OCI-M2 (cell line): ENCODE results near the gene LPIN3.

Source experiments
- DNase-seq: peaks from one replicate; lab custom pipeline; 2025; ENCODE audit not compliant: unreplicated experiment; lab: John Stamatoyannopoulos, UW

LPIN3 gene

DNA sequence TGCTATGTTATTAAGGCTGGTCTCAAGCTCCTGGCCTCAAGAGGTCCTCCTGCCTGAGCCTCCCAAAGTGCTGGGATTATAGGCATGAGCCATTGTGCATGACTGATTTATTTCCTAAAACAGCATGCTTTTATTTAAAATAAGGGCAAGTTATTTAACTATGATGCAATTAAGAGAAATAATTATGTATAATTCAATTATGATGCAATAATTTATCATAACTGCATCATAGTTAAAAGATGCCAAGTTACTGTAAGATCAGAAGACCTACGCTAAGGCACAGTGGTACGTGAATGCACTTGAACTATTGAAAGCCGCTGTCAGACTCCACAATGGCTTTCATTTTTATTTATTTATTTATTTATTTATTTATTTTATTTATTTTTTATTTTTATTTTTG is 50.3 kb downstream of the LPIN3 start:
- DNase-seq, result no peak

GRCh38 chr20:41391587-41392001 is 51.0 kb downstream of the LPIN3 start:
- no peak for DNase-seq

GRCh38 chr20:41392295-41392694 is 51.7 kb downstream of the LPIN3 start:
- DNase-seq, result no peak

- no peak for DNase-seq
Measured at GRCh38 chr20:41392871-41393704, 52.5 kb downstream of the LPIN3 start.

GRCh38 chr20:41393705-41394066 is 53.1 kb downstream of the LPIN3 start:
- DNase-seq, result no peak

GRCh38 chr20:41394081-41394480 is 53.5 kb downstream of the LPIN3 start:
- no peak for DNase-seq

GRCh38 chr20:41394931-41395666 is 54.5 kb downstream of the LPIN3 start:
- DNase-seq, result no peak

- no peak for DNase-seq
Measured at GRCh38 chr20:41395667-41396664, 55.3 kb downstream of the LPIN3 start.

- no peak for DNase-seq
Measured at GRCh38 chr20:41398408-41398807, 57.8 kb downstream of the LPIN3 start.

GRCh38 chr20:41403604-41404003 is 63.0 kb downstream of the LPIN3 start:
- no peak for DNase-seq

- no peak for DNase-seq
Measured at GRCh38 chr20:41405436-41405835, 64.8 kb downstream of the LPIN3 start.

DNA sequence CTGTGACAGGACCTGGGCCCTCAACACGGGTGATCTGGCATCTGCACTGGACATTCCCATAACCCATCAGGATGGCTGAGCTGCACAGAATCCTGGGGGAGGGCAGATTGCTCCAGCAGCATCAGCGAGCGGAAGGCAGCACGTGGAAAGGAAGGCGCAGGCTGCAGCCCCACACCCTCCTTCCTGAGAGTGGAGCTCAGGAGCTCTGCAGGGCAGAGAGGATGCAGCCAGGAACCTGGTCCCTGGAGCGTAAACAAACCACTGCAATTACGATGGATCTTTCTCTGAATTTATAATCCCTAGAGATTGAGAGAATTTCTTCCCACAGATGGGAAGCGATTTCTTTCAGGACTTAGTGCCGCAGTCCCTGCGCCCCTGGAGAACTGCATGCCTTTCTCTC is 65.7 kb downstream of the LPIN3 start:
- DNase-seq, result no peak

DNA sequence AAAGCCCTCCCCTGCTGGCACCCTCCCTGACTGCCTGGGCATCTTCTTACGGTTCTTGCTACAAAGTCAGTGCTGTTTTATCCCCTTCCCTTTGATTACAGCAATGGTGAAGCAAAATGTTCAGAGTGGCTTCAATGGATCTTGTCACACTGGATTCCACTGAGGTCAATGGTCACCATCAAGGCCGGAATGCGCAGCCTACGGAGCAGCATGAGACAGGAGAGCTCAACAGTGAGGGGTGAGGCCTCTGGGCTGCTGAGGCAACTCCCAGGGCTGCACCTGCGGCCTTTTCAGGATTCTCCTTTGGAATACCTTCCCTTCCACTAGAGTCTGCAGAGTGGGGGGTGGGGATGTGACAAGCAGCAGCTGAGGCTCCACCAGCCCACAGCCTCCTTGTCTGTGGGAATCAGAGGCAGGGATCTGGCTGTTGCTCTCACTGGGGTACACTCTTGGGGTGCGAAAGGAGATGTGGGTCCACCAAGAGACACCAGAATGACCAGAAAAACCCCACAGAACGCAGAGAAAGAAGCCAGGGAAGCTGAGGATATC is 66.3 kb downstream of the LPIN3 start:
- no peak for DNase-seq

DNA sequence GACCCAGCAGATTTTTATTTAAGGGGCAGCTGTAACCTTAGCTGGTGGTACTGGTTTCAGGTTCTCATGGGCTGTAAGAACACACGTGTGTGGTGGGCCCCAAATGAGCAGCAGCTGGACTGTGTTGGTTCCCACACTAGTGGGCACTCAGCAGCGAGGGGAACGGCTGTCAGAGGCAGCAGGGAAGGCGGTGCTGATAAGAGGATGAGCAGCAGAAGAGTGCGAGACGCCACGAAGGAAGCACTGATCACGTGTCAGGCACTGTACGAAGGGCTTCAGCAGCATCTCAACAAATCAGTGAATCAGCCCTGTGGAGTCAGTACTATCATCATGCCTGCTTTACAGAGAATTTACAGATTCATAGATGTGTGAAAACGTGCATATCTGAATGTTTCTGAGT is 67.0 kb downstream of the LPIN3 start:
- DNase-seq, result no peak

DNA sequence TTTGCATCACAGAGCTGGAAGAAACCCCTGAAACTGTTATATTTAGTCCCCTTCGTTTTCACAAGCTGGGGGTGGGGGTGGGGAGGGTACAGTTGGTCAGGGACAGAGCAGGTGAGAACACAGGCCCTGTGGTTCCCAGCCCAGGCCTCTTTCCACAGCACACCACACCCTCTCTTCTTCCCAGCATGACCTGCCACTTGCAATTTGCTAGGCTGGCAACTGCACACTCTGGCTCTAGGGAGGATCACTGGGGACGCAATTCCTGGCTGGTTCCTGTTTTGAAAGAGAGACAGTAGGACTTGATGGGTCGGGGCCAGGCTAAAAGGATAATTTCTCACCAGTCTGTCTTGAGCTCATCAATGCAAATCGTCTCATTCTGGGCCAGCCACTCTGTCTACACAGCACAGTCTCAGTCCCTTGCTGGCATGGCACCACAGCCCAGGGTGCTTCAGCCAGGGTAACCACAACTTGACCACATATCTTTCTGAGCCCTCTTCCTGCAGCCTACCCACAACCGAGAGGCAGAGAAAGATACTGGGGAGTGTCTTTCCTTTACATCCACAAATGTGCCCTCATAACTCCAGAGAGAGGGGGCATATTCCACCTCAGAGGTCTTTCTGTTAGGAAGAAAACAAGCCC is 67.7 kb downstream of the LPIN3 start:
- DNase-seq, result no peak

- no peak for DNase-seq
Measured at GRCh38 chr20:41408986-41409385, 68.4 kb downstream of the LPIN3 start.
